AML-193 (cell line): ENCODE measurements around the gene ACTN4.
A peak's percentile ranks its signal among the peaks of the same experiment; 100 is the strongest.
"Not testable (repeated sequence)": the region's sequence is repeated elsewhere in the genome, so short reads cannot be mapped to it uniquely, and the experiment has no call there.

Experiments
- DNase-seq, 2 experiments: peaks; one replicate each; lab custom pipeline; 2025; lab: John Stamatoyannopoulos, UW

The ACTN4 gene

DNA sequence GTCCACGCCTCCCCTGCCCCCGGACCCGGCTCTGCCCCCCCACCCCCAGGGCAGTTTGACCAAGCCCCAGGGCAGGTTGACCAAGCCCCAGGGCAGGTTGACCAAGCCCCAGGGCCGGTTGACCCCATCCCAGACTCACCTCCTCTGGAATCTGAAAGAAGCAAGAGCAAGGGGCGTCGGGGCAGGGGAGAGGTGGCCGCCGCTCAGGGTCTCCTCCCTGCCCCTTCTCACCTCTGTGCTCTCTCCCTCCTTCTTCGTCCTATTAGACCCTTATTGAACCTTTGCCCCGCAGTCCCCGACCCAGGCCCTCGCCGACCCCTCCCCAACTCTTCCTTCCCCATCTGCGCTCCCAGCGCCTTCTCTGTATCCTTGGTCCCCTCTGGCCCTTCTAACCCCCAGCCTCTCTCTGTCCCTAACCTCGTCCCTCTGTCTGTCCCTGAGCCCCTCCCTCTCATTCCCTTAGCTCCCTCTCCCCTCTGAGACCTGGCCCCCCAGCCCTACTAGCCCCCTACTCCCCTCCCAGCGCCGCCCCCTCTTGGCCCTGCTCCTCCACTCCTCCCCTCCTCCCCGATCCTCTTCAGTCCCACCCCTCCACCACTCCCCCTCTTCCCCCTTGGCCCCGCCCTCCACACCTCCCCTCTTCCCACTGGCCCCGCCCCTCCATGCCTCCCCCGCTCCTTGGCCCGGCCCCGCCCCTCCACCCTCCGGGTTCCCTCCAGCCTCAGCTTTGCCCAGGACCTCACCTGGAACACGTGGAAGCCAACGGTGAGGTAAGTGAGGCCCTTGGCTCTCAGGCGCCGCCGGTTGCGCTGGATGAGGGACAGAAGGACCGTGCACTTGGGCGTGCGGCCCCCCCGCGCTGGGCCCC lies 89.2 kb downstream of the ACTN4 start:
- DNase-seq = peak in 1 of 2 experiments; percentile 1

DNA sequence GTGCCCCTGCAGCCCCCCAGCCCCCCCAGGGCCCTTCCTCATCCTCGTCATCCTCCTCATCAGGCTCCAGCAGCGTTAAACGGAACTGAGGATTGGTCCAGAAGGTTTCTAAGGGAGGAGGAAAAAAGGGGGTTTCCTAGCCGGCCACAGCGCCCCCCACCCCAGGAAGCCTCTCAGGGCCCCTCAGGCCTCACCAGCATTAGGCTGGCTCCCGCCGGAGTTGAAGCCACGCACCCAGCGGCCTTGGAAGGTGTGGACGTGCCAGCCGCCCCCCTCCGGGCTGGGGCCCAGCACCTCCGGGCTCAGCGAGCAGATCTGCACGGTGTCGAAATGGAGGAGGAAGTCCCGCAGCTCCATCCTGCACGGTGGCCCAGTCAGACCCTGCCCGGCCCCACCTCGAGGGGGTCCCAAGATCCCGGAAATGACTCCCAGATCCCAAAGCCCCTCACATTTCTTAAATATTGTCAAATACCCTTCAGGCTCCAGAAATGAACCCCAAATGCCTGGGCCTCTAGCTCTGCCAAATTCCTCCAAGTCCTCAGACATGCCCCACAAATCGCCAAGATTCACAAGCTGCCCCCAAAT lies 89.9 kb downstream of the ACTN4 start:
- DNase-seq = peak in 1 of 2 experiments; percentile 2

DNA sequence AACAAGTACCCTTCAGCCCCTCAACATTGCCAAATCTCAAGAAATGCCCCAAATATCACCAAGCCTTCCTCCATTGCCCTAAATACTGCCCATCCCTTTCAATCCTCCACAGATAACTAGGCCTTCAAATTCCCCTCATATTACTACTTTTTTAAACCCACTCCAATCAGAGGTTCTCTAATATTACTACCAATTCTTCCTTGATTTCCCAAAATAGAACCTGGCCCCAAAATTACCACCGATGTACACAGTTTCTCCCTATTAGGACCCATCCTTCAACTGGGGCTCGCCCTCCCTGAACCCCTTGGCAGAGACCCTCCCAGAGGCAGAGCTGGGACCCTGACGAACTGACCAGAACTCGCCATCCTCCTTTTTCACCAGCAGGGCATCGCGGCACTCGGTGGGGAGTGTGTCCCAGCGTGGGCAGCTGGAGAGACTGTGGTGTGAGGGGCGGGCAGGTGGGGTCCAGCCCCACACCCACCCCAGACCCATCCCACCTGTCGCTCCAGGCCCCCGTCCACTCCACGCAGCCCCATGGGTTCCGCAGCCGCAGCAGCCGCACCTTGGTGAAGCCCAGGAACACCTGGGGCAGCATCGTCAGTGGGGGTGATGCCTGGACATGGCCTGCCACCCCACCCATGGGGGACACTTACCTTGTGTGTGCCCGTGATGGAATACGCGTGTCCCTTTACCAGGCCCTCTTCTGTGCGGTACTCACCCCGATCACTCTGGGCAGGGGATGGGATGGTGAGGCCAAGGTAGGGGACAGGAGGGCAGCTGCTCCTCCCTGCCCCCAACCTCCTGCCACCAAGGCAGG lies 90.7 kb downstream of the ACTN4 start:
- DNase-seq = no peak

DNA sequence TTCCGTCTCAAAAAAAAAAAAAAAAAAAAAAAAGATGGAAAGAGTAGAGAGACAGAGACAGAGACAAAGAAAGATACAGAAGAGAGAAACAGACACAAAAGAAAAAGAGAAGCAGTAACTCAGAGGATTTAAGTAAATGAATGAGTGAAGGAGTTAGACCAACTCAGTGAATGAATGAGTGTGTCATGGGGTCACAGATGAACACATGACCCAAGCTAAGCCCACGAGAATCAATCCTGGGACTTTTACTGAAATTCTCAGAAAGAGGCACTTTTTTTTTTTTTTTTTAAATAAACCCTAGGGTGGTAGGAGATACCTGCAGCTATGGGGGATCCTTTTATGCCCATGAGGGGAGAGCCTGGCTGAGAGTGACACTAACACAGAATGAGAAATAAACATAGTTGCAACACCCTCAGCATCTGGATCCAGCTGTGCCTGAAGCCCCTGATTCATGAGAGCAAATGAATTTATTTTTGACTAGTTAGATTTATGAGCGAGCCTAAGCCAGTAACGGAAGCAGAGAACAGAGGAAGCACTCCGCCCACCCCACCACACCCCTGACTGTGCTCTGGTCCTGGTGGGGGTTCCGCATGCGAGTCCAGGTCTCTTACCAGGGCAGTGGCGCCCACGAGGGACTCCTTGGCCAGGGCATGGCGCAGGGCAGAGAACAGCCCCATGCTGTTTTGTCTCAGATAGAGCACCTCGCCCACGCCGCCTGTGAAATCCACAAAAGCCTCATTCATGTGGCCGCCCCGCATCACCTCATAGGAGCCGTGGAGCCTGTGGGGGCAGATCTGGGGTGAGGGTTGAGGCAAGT lies 92.2 kb downstream of the ACTN4 start:
- no peak for DNase-seq

DNA sequence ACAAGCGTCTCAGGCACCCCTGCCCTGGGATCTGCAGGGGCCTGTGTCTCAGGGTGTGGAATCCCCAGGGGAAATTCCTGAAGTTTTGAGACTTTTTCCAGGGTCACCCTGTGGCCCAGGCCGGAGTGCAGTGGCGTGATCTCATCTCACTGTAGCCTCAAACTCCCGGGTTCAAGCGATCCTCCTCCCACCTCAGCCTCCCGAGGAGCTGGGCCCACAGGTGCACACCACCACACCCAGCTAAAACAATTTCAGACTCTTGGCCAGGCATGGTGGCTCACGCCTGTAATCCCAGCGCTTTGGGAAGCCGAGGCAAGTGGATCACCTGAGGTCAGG lies 92.8 kb downstream of the ACTN4 start:
- DNase-seq = no peak

DNA sequence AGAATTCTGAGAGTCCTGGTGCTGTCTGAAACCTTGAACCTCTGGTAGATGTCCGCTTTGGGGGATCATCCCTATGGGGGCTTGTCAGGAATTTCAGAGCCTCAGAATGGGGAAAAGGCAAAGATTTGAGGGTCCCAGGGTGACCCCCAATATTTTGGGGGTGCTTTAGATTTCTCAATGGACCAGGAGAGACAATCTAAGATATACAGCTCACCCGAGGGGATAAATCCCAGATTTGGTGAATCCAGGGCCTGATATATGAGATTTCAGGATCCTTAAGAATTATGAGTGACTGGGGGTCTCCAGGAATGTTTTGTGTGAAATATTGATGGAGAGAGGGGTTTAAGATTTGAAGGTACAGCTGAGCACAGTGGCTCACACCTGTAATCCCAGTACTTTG lies 93.5 kb downstream of the ACTN4 start:
- DNase-seq = no peak

DNA sequence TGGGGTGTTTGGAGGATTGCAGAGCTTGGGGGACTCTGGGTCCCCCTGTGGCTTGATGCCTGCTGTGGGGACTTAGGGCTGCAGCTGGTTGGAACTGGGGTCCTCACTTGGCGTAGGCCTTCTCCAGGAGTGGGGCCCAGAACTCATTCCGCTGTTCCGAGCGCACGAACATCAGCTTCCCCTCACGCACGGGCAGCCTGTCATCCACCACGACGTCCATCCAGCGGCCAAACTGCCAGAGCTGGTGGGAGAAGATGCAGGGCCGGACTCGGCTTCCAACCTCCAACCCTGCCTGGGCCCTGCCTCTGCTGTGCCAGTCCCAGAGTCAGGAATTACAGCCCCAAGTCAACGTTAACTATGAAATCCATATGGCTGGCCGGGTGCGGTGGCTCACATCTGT lies 94.2 kb downstream of the ACTN4 start:
- DNase-seq = no peak

DNA sequence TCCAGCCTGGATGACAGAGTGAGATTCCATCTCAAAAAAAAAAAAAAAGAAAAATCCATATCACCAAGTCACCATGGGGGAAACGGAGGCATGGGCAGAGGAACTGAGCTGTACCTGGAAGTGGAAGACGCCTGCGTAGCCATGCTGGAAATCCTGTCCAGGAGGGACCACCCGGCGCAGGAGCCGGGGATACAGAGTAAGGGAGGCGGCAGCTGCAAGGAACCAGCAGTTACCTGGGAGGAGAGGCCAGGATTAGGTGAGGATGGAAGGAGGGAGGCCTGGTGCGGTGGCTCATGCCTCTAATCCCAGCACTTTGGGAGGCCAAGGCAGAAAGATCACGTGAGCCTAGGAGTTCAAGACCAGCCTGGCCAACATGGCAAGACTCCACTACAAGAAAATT lies 94.8 kb downstream of the ACTN4 start:
- no peak for DNase-seq

DNA sequence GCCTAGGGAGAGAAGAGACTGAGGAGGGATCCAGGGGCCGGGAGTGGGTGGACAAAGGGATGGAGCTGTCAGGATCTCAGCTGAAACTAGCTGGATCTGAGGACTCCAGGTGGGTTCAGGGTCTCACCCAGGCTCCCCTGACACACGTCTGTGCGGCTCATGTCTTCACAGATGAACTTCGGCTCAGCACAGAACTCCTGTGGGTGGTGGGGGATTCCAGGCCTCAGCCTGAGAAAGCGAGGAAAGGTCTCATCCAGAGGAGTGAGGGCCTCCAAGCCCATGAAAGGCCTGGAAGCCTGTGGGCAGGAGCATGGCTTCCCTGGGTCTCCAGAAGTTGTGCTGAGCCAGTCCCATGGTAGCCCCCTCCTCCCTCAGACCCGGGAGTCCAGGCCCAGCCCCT lies 95.5 kb downstream of the ACTN4 start:
- DNase-seq = no peak

DNA sequence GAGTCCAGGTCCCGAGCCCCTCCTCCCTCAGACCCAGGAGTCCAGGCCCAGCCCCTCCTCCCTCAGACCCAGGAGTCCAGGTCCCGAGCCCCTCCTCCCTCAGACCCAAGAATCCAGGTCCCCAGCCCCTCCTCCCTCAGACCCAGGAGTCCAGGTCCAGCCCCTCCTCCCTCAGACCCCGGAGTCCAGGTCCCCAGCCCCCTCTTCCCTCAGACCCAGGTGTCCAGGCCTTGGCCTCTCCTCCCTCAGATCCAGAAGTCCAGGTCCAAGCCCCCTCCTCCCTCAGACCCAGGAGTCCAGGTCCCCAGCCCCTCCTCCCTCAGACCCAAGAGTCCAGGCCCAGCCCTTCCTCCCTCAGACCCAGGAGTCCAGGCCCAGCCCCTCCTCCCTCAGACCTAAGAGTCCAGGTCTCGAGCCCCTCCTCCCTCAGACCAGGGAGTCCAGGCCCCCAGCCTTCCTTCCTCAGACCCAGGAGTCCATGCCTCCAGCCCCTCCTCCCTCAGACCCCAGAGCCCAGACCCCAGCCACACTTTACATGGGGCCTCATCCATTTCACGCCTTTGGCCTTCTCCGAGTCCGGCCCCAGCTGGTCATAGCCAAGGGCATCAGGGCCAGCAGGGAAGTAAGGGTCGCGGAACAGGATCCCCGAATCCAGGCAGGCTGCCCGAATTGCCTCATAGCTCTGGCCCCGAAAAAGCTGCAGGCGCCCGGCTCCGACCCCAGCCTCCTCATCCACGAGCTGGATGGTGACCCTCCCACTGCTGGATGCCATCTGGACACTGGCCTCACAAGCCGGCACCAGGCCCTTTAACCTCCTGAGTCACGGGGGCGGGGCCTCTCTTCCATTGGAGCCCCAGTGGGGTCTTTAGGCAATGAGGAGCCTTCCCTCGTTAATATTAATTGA lies 96.2 kb downstream of the ACTN4 start:
- DNase-seq = no peak

DNA sequence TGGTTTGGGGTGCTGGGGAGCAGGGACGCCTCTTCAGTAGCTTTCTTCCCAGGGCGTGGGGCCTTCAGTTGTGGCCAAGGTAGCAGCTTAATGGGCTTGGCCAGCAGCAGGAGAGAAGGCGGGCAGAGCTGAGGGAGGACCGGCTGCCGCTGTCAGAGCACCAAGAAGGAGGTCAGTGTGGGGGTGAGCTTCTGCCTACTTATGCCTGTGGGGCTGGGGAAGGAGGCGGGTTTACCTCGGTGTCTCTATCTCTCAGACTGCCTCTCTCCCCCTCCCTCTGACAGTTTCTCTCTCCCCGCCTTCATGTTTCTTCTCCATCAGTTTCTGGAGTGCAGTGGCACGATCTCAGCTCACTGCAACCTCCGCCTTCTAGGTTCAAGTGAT lies 96.8 kb downstream of the ACTN4 start, which contains the start of gene CAPN12:
Gene CAPN12 (minus strand): TSS at position 177 of the 384 bp plus-strand sequence. CDS start 309 bp downstream, outside the sequence.
- DNase-seq = no peak

DNA sequence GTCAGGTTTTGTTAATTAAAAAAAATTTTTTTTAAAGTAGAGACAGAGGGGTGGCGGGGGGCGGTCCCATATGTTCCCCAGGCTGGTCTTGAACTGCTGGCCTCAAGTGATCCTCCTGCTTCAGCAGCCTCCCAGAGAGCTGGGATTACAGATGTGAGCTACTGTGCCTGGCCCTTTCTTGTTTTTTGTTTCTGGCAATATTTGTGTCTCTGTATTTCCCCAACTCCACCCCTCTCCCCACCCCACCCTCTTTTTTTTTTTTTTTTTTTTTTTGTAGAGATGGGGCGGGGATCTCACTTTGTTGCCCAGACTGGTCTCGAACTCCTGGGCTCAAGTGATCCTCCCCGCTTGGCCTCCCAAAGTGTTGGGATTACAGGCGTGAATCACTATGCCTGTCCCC lies 97.4 kb downstream of the ACTN4 start:
- DNase-seq = no peak

DNA sequence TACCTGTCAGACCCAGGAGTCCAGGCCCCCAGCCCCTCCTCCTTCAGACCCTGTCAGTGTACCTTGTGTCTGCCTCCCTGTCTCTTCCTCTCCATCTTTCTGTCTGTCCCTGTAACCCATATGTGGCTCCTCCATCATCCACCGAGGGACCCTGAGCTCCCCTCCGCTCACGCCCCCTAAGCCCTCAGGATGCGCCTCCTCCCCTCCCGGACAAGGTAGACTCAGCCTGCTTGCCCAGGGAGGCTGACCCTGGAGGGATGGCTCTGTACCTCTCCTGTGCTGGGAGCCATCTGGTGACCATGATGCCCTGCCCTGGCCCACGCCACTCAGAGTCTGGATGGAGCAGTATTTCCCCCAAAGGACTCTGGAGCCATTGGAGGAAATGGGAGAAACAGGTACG lies 97.9 kb downstream of the ACTN4 start:
- DNase-seq = no peak

DNA sequence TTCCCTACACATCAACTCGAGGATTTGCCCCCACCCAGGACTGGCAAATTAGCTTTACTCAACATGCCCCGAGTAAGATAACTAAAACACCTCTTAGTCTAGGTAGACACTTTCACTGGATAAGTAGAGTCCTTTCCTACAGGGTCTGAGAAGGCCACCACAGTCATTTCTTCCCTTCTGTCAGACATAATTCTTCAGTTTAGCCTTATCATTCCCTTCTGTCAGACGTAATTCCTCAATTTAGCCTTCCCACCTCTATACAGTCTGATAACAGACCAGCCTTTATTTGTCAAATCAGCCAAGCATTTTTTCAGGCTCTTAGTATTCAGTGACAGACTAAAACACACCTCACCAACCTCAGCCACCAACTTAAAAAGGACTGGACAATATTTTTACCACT lies 106.3 kb downstream of the ACTN4 start:
- not testable (repeated sequence) for DNase-seq

DNA sequence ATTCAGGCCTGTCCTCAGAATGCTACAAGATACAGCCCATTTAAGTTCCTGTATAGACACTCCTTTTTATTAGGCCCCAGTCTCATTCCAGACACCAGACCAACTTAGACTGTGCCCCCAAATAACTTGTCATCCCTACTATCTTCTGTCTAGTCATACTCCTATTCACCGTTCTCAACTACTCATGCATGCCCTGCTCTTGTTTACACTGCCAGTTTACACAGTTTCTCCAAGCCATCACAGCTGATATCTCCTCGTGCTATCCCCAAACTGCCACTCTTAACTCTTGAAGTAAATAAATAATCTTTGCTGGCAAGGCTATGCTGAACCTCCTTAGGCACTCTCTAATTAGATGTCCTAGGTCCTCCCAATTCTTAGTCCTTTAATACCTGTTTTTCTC lies 106.7 kb downstream of the ACTN4 start:
- DNase-seq = not testable (repeated sequence)

DNA sequence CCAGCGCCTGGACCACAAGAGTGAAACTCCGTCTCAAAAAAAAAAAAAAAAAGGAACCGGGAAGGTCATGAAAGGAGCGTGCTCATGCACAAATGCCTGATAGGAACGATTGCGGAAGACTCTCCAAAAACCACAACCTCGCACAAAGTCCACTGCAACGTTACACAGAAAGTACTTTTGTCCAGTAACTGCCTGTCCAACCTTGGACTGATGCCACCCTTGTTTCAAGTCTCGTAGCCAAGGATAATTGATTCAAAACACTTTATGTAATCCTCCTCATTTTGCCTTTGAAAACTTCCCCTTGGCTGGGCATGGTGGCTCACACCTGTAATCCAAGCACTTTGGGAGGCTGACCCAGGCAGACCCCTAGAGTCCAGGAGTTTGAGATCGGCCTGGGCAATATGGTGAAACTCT lies 112.1 kb downstream of the ACTN4 start:
- DNase-seq = no peak

DNA sequence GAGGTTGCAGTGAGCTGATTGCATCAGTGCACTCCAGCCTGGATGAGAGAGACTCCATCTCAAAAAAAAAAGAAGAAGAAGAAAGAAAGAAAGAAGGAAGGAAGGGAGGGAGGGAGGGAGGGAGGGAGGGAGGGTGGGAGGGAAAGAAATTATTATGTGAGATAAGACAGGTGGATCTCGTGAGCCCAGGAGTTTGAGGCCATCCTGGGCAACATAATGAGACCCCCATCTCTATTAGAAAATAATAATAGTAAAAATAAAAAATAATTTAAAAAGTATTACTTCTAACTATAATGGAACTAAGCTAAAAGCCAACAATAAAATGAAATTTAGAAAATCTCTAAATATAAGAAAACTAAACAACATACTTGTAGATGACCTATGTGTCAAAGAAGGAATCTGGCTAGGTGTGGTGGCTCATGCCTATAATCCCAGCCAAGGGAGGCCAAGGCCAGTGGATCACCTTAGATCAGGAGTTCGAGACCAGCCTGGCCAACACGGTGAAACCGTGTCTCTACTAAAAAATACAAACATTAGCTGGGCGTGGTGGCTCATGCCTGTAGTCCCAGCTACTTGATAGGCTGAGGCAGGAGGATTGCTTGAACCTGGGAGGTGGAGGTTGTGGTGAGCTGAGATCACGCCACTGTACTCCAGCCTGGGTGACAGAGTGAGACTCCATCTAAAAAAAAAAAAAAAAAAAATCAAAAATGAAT lies 113.5 kb downstream of the ACTN4 start:
- DNase-seq = not testable (repeated sequence)

DNA sequence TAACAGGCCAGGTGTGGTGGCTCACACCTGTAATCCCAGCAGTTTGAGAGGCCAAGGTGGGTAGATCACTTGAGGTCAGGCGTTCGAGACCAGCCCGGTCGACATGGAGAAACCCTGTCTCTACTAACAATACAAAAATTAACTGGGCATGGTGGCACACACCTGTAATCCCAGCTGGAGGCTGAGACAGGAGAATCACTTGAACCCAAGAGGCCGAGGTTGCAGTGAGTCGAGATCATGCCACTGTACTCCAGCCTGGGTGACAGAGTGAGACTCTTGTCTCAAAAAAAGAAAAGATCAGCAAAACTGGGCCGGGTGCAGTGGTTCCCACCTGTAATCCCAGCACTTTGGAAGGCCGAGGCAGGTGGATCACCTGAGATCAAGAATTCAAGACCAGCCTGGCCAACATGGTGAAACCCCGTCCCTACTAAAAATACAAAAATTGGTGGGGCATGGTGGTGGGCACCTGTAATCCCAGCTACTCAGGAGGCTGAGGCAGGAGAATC lies 114.5 kb downstream of the ACTN4 start:
- not testable (repeated sequence) for DNase-seq

DNA sequence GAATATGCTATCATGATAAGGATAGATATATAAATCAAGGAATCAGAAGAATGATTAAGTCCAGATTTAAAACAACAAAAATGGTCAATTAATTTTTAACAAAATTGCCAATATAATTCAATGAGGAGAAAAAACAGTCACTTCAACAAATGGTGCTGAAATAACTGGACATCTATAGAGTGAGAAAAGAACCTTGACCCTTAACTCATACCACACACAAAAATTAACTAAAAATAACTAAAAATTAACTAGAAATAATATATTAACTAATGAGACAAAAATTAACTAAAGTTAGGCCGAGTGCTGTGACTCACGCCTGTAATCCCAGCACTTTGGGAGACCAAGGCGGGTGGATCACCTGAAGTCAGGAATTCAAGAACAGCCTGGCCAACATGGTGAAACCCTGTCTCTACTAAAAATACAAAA lies 116.4 kb downstream of the ACTN4 start:
- no peak for DNase-seq

DNA sequence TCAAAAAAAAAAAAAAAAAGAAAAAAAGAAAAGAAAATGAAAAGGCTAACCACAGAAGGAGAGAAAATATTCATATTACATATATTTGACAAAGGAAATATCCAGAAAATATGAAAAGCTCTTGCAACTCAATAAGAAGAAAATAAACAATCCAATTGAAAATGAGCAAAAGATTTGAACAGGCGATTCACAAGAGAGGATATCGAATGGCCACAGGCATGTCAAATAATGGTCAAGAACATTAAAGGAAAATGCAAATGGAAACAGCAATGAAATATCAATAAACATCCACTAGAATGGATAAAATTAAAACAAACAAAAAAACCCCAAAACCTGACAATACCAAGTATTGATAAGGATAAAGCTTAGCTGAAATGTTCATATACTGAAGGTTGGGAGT lies 117.8 kb downstream of the ACTN4 start:
- DNase-seq = no peak
